GM18951 (cell line): Measurements from ENCODE around the gene MGMT.
"Not testable (repeated sequence)": the region's sequence is repeated elsewhere in the genome, so short reads cannot be mapped to it uniquely, and the experiment has no call there.

Experiments used
- POLR2A ChIP-seq: IDR thresholded peaks from 4 replicates; pipeline ENCODE4 v1.6.1; 2011; ENCODE audit warnings: mild to moderate bottlenecking; ENCODE audit not compliant: insufficient read length, insufficient read depth; ENCODE audit errors: extremely low read depth
- in situ Hi-C: fragments of 300-500 bp; cut with MboI; formaldehyde crosslinking; loops from one replicate; pipeline ENCODE4 v1.12.0; 2022; ENCODE audit warnings: low sequenced_read_pairs, mixed read lengths, inconsistent platforms; ENCODE audit not compliant: unreplicated experiment

Gene MGMT

GRCh38 chr10:129466703-129467358 lies at the start of gene MGMT:
Gene MGMT, plus strand, starts transcription at chr10:129467241.
- TF ChIP-seq POLR2A, result peak; percentile 90
- in situ Hi-C loops, result no loop called here

DNA sequence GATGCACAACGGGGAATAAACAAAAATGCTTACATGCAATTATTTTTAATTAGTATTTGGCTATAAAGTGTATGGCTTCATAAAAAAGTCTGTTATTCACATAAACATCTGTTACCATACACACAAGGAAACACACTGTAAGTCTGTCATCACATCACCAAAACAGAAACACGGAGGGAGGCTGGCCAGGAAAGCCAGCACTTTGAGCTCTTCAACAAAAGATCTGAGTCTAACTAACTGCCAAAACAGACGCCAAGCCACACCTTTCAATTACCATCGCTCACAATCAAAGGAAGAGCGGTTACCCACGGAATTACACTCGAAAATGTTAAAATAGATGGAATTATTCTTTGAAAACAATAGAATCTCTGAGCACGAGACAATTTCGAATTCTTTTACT lies 49.2 kb upstream of the MGMT start:
- no peak for TF ChIP-seq POLR2A
- in situ Hi-C loops, result no loop called here

DNA sequence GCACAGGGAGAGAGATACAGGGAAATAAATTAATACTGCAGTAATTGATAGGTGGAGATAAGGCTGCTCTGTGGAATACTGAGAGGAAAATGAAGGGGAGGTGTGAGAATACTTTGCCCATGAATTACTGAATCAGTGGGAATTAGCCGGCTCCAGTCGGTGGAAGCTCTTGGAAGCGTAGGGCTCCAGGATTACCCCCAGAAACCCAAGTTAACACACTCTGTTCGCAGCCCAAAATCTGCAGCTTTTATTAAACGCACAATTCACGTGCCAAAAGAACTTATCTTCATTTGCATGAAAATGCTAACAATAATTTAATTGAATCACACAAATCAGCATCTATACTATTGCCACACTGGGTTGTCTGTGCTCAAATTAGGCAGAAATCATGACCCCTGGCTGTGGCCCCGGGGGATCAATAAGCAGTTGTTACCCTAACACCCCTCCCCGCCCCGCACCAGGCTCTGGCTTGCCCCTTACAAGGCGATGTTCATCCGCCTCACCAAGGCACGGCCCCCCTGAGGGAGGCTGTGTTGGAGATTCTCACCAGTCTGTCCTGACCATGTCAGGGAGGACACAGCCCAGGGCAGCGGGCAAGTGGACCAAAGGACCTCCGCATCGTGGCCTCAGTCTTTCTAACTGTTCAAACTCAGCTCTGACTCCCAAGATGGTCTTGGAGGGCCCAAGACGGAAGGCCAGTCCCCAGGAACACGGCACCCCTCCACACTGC lies 48.4 kb upstream of the MGMT start:
- no peak for TF ChIP-seq POLR2A
- in situ Hi-C loops, result no loop called here

DNA sequence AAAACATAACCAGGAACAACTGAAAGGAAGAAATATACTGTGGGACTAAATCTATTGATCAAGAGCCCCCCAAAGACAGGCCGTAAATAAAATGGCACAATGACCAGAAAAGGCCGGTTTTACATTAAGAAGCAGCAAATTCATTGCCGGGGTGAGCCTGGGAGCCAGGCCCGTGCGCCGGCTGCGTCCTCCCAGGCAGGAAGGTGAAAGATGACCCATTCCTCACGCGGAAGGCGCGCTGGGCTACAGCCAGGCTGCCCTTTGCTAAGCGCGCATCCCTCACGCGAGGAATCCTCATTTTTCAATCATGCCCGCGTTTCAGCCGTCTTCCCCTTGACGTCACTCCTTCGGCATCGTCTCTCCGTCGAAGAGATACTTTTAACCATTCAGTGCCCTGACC lies 47.6 kb upstream of the MGMT start:
- TF ChIP-seq POLR2A, result no peak
- in situ Hi-C loops, result no loop called here

- in situ Hi-C loops, result no loop called here
- TF ChIP-seq POLR2A, result no peak
These were observed 45.5 kb upstream of the MGMT start for GRCh38 chr10:129421399-129422010.

DNA sequence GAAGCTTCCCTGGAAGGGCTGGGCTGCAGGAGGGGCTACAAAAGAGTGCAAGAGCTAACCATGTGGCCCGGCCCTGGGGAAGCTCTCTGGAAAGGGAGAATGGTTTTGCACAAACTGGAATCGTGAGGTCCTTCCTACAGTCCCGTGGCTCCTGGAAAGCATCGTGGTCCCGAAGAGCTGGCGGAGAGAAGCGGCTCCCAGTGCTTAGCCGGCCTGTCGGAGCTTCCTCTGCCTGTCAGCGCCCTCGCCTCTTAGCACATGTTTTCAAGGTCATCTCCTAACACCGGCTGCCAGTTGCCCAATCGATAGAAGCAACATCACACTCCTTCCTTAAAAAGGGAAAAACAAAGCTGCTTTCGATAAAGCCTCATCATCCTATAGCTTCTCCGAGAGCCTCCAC lies 42.1 kb upstream of the MGMT start:
- no peak for TF ChIP-seq POLR2A
- in situ Hi-C loops, result no loop called here

DNA sequence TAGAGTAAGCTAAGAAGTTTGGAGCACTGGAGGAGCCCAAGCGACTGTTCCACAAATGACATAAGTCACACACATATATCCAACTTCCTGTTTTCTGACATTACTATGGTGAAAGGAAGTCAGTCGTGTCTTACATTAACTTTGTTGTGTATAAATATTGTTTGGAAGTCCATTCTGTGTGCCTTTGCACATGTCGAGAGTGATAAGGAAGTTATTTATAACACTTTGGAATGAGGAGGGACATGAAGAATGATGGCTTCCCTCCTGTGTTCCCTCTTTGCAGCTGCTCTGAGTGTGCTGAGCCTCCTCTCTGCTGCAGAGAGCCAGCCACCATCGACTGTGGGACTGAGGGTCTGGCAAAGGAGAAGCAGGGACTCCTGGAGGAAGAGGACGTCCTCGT lies 40.4 kb upstream of the MGMT start:
- TF ChIP-seq POLR2A, result no peak
- in situ Hi-C loops, result no loop called here

- in situ Hi-C loops, result no loop called here
- no peak for TF ChIP-seq POLR2A
These were observed 33.8 kb upstream of the MGMT start for GRCh38 chr10:129433266-129433665.

- in situ Hi-C loops, result not testable (repeated sequence)
These were observed 31.3 kb upstream of the MGMT start for GRCh38 chr10:129435724-129436123.

DNA sequence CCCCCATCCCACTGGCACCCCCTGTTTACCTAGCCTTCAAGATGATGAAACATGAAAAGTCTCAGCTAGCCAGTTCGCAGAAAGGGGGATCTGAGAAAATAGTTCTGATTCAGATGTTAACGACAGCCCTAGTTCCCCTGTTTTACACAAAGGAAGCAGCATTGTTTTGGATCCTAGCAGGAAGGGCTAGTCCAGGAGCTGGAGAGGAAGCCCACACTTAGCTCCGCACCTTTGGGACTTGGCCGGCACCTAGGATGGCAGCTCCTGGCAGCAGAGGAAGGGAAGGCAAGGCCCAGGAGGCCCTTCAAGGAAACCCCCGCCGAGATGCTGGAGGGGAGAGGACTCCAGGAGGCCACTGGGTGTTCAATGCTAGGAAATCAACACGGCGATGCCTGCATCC lies 29.0 kb upstream of the MGMT start:
- in situ Hi-C loops, result no loop called here
- TF ChIP-seq POLR2A, result no peak

- in situ Hi-C loops, result no loop called here
These were observed 26.8 kb upstream of the MGMT start for GRCh38 chr10:129440247-129440646.

GRCh38 chr10:129440722-129441316 lies 26.2 kb upstream of the MGMT start:
- in situ Hi-C loops, result no loop called here
- no peak for TF ChIP-seq POLR2A

More at GRCh38 chr10:129440247-129440646, 26.8 kb upstream of the MGMT start:
- no peak for TF ChIP-seq POLR2A

- in situ Hi-C loops, result no loop called here
- no peak for TF ChIP-seq POLR2A
These were observed 25.6 kb upstream of the MGMT start for GRCh38 chr10:129441372-129442009.
